Dedifferentiated amniotic fluid mesenchymal stem cell (primary cell): ENCODE measurements around the gene GLYR1.
A peak's percentile ranks its signal among the peaks of the same experiment; 100 is the strongest.

Experiments
- DNase-seq: peaks from one replicate; pipeline ENCODE4 v3.0.0-alpha.2; 2016; ENCODE audit errors: extremely low spot score

GLYR1 gene

DNA sequence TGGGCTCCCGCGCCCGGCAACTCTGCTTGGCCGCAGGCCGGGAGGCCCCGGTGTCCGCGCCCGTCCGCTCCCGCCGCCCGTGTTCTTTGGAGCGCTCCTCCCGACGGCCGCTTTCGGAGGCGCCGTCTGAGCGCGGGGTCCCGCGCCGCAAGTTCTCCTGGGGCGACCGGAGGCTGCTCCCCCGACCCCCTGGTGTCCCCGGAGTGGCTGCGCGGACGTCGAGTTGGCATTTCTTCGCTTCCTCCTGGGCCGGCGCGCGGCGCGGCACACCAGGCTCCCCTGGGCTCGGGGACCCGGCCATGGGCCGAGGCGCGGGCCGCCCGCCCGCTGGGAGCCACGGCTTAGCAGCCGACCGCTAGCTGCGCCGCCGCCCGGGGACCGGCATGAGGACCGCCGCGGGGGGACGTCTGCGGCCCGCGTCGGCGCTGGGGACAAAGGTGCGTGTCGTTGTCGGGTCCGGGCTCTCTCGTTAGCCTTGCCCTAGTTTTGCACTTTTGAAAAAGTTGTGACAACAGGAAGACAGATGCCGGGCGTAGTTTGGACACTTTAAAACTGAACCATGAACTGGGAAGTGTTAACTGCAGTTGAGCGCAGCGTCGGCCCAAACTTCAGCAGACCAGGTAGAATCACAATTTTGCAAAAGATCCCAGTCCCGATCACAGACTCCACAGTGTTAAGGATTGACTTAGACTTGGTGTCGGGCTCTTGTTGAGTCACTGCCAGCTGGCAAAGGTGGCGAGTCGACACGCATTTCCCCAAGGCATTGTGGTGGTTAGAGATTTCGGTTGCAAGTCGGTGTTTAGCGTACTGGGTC is 893 bp upstream of the GLYR1 start:
- peak; percentile 54 for DNase-seq

DNA sequence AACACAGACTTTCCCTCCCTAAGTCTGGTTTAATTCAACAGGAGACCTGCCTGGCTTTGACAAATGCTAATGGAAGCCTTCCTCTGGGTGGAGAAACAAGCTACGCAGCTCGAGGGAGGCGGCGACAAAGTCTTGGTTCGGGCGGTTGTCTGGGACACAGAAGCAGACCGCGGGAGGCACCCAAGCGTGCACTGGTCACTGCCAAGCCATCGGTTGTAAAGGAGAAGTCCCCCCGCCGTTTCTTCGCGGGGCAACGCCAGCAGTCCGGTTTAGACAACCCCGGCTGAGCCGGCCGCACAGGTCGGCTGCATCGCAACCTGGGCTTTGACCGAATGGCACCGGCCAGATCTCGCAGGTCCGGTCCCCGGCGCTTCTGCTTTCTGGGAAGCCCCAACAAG is 586 bp downstream of the GLYR1 start:
- DNase-seq, result peak; percentile 52

DNA sequence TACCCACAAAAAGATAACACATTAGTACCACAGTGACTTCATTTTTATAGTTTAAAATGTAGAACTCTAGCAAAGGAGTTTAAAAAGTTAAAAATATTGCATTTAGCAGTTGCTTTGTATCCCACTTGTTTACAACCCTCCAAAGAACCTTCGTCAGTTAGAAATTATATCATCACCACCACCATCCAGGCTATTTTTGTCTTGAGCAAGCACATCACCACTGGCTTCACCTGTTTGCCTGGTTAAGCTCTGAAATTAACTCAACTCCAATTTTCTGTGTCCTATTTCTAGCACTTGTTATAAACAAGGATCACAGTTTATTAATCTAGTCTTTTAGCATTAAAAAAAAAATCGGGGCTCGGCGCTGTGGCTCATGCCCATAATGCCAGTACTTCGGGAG is 6.1 kb downstream of the GLYR1 start:
- DNase-seq, result no peak

DNA sequence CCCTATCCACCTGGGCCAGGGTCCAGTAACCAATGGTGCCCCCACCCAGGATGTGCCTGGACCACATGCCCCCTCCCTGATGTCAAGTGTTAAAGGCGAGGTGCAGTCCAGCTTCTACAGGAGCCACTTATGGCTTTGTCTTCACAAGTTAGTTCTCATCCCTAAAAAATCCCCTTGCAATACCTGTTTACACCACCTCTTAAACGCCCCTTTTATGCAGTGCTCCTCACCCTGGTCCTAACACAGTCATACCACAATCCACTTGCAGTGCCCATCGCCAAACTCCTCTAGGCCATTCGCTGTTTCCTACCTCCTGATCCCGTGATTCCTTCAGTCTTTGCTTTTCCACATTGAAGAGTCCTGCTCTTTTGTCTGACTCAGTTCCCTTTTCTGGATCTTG is 7.1 kb downstream of the GLYR1 start:
- no peak for DNase-seq

DNA sequence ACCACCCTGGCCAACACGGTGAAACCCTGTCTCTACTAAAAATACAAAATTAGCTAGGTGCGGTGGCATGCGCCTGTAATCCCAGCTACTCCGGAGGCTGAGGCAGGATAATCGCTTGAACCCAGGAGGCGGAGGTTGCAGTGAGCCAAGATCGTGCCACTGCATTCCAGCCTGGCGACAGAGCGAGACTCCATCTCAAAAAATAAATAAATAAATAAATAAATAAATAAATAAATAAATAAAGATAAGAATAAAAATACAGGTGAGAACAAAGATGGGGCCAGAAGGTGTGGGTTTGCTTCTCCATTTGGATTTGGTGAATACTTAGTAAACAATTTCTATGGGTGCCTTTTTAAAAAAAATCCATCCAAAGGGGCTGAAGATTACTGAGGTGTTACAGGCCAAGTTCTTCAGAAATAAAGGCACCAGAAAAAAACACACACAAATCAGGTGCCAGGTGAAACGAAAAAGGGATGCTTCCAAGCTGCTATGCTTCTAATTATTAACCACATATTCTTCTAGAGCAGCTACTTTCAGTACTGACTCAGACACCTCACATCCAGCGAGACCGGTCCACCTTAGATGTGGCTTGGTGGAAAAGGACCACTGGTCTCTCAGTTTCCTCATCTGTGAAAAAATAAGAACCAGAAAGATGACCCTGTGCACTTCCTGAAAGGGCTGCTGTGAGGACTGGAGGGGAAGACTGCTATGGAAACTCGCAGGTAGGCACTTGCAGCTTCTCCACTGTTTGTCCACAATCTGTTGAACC is 9.2 kb downstream of the GLYR1 start:
- DNase-seq, result no peak

DNA sequence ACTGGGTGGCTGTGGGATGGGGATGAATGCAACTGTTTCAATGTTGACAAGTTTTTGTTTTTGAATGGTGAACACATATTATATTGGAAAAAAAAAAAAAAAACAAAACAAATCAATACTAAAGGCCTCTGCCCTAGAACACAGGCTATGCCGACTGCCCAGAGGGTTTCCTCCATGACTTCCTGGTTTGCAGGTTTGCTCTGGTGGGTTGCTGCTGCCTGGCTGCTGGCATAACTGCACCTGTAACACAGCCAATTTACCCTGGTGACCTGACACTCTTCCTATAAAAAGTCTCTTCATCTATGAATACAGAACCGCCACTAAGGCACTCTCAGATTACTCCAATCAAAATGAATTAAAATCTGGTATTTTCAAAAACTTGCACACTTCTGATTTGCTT is 10.4 kb downstream of the GLYR1 start:
- no peak for DNase-seq

DNA sequence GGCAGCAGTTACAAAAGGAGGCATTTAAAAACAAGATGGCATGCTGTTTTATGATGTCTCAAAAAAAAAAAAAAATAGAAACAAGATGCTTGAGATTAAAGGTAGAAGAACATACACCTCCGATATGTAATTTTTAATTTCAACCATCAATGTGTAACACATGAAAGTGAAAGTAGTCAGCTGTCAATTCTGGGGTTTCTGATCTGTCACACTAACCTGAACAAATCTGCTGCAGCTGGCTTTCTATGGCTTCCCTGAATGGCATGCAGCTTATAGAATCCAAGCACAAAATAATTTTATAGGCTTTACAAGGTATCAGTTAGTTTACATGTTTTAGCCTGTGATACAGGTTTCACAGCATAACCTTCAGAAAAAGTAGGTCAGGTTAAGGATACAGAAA is 13.5 kb downstream of the GLYR1 start:
- no peak for DNase-seq

DNA sequence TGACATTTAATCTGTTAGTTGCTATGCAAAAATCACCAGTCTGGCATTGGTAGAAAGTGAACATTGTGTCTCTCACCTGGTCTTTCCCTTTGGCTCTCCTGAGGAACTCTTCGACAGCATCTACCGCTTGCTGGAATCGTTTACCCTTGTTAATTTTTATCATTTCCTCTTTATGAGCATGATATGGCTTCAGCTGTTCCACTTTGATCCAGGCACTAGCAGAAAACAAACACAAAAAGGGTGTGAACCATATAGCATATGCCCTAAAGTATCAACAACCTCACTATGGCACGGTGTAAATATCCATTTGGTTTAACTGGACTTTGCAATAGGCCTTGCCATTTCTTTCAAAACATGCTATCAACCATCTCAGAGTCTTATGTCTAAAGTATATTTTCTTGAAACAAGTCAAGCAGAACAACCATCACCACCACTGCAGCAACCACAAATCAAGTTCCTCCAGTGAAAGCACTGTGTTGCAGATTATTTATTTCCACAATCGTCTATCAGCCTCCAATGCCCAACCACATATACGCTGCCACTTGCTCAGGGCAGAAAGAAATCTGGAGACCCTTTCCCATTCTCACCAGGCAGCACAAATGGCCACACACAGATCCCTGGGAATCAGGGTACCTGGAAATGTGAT is 14.3 kb downstream of the GLYR1 start:
- DNase-seq, result no peak

DNA sequence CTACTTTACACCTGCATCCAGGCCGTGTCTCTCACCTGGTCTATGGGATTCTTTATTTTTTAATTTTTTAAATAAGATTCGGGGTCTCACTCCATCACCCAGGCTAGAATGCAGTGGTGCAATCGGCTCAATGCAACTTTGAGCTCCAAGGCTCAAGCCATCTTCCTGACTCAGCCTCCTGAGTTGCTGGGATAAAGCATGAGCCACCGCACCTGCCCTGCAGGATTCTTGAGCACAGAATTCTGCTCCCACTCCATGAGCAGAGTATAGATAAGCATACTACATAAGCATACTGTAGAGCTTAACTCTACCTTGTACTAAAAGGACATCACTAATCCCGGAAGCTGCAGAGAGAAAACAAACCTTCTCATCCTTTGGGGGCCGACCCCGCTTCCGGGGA is 15.5 kb downstream of the GLYR1 start:
- no peak for DNase-seq

DNA sequence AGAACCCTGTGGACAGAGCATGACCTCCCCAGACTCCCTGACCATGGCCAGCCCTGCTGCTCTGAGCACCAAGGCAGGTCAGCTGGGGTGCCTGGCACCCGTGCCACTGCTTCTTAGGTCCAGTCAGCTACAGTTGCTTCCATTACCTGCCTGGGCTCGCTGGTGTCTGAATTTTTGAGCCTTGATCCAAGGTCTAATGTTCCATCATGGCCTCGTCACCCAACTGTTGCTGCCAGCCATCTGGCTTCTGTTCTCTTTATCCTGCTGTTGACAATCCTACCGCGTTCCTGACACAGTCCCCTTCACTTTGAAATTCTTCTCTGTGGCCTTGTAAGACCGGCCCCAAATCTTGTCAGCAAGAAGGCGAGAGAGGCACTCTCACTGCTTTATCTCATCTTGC is 16.7 kb downstream of the GLYR1 start:
- no peak for DNase-seq

DNA sequence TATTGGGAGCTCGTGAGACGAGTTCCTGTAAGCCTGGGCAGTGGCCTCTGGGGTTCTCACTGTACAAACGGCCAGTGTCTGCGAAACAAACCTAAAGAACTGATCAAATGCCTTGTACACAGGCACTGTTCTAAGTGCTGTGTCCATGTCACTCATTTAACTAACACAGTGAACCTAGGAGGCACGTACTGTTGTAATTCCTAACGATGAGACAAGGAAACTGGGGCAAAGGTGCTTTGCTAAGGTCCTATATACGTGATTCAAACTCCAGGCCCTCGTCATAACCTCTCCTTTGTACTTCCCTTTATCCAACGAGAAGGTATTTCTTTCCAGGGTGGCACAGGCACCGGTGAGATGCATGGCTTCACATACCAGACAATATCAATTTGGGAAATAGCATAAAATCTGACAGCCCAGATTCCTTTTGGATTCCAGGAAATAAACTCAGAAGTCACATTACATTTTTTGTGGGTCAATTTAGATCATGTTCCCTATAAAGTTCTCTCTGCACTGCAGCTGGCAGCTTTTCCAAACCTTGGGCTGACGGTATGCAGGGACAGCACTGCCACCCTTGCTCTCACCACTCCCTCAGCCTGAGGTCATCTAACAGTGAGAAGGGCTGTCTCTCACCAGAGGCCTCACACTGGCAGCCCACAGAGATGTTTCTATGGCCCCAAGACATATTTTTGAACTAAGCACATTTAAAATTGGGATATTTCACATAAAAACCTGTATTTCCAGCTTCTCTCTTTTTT is 18.3 kb downstream of the GLYR1 start:
- DNase-seq, result no peak

DNA sequence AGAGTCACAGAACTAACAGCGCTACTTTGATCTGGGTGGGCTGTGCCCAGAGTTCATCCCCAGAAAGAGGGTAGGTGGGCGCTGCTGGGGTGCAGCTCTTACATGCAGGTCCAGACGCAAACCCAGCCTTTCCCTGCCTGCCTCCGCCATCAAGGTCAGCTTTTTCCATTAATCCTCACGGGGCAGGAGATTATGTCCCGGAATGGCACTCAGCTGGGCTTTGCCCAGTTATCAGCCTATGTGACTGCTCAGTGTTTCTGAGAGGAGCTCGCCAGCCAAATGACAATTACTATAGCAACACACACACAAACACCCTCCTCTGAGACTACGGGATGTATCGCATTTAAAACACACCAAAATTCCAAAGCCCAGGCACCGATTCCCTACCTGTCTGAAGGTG is 20.1 kb downstream of the GLYR1 start:
- no peak for DNase-seq

DNA sequence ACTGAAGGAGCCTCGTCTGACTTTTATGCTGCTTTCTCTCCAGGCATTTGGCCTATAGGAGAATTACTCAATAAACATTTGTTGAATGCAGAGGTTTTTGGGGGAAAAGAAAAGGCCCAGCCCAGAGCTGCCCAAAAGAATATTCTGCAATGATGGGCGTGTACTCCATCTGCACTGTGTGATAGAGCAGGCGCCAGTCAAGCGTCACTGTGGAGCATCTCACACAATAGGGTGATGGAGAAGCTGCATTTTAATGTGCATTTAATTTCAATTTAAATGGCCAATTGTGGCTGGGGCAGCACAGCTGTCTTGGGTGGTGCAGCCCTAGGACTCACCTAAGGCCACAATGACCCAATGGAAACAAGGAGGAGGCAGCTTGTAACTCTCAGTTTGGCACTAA is 20.6 kb downstream of the GLYR1 start:
- no peak for DNase-seq

DNA sequence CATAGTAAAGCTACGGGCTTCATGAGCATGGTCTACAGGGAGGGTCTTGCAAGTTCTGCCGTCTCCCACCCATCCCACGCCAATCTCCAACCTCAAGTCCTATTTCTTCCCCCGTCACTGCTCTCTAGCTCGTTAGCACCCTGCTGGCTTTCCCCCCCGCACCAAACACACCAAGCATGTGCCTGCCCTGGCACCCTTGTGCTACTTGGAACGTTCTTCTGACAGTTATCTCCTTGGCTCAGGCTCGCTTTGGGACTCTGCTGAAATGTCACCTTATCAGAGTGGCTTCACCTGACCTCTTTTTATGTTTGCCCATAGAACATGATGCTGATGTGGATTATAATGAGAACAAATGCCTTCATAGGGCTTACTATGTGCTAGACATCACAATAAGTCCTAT is 21.9 kb downstream of the GLYR1 start:
- no peak for DNase-seq

DNA sequence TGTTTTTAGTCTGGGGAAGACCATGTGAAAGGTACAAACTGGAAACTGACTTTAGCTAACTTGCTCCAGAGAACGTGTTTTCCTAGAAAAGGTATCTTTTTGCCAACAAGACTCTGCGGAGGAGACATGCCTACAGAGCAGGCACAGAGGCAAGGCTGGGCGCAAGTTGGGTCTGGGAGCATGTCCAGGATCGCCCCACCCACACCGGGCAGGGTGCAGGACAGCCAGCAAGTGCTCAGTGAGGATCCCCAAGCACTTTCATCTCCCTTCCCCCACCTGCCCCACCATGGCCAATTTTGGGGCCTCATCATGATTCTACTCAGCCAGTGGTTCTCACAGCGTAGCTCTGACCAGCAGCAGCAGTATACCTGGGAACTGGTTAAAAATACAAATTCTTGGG is 26.4 kb downstream of the GLYR1 start:
- DNase-seq, result no peak

DNA sequence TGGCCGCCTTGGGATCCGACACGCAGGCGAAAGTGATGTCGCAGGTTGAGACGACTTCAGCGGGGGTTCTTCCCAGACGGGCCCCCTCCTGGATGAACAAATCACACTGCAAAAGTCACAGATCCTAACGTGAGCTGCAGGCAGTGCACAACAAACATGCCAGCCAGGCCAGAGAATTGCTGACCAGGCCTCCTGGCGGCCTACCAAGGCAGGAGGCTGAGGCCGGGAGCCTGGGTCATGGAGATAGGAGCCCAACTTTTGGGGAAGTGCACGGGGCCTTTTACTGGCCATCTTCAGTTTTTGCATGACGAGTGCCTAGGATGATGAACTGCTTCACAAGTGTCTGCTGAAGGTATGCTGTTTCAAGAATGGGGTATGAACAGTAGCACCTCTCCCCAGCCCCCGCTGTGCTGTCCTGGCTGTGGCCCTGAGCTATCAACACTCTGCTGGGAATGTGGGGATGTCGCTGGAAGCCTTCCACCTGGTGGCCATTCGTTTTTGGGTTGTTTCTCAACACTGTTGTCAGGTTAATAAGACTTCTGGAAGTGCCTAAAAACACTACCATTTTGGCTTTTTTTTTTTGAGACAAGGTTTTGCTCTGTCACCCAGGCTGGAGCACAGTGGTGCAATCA is 32.4 kb downstream of the GLYR1 start:
- no peak for DNase-seq

DNA sequence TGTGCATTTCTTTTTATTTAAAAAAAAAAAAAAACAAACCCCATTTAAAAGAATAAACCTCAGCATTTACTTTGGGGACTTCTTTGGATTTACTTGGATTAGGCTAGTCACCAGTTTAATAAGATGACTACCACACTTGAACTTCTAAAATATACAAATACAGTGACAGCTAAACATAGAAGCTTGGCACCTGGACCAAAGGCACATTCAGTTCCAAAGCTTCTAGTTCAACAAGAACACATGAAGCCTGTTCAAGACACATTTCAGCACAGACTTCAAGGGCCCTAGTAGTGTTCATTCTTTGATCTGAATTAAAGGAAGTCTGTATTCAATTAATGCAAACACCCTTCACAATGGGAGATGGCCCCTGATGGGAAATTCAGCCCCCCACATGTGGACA is 33.0 kb downstream of the GLYR1 start:
- no peak for DNase-seq

DNA sequence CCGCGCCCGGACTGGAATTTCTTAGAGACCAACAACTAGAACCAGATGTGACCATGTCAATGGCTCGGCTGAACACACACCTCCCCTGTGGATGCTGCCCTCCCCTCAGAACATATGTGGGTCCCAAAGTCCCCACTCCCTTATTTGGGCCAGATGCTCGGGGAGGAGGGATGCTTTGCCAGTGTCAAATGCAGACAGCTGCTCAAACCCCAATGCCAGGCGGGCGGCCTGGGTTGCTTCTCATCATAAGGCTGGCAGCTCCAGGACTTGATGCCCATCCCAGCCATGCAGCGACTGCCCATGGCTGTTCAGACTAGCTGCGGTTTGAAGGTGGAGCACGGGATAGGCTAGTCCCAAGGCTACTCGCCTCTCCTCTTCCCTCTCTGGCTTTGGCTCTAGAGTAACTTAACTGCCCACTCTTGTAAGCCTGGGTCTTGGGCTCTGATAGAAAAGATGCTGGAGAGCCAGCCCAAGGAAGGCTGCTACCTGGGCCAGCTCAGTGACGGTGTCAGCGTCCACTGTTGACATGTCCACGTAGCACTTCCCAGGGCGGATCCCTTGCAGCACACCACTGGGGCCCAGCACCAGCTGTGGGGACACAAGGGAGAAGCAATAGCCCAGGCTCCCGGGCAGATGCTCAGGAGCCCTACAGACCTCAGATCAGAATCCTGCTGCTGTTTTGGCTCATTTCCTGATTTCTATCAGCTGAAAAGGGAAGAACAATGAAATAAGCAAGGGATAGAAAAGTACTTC is 33.7 kb downstream of the GLYR1 start:
- DNase-seq, result no peak

DNA sequence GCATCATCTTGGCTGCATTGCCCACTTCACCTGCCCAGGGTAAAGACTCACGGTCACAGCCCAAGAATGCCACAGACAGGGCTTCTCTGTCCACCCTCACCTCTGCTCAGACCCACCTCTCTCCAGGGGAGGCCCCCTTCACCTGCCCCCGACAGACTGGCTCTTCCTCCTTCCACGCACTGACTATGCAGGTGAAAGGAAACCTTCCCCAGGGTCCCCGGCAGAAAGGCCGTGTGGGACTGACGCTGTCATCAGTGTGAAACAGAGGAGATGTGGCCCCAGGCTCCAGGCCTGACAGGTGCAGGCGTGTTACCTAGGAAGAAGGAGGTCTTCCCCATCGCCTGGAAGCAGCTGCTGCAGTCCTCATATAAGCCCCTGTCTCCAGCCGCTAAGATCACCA is 35.3 kb downstream of the GLYR1 start:
- DNase-seq, result no peak

DNA sequence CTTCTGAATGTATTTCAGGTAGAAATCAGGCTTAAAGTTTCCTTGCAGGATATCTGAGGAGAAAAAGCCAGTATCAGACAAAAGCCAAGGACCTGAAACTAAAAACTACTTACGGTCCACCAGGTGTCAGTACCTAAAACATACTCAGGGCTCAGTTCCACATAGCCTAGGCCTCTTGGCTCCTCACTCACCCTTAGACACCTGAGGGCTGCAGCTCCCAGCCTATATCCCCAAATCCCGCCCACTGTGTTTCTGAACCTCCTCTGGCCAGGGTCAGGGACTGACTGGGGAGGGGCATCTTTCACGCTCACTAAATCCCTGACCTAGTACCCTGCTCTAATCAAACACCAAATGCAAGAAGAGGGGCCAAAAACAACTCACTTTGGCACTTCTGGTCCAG is 35.8 kb downstream of the GLYR1 start:
- no peak for DNase-seq

DNA sequence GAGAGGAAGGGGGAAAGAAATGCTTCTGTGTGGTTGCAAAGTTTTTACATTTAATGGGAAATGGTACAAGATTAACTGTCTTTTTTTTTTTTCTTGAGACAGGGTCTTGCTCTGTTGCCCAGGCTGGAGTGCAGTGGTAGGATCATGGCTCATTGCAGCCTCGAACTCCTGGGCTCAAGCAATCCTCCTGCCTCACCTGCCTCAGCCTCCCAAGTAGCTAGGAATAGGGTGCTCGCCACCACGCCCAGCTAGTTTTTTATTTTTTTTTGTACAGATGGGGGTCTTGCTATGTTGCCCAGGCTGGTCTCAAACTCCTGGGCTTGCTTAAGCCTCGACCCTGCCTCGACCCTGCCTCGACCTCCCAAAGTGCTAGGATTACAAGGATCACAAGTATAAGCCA is 40.8 kb downstream of the GLYR1 start:
- no peak for DNase-seq
